Measurements from ENCODE around the gene ABHD12.

- no peak for TF ChIP-seq CTCF (IDR thresholded peaks at IDR 0.05 in 4 of 5, conservative IDR thresholded peaks at IDR 0.05 in 1 of 5)
- TF ChIP-seq POLR2A (IDR thresholded peaks at IDR 0.05), result no peak
Observed at GRCh38 chr20:25283221-25283951, 107.2 kb downstream of the ABHD12 start.
